ENCODE results near the gene HMCES. TPM values are rescaled to one million over a fixed set of nuclear protein-coding genes. Genes with fewer than 3 reads are reported as not detected.

The HMCES gene
- total and polyA plus RNA-seq, 2 of the 13 experiments (the other 11 are each of a cell fraction or from before 2014, with no cell fraction given): 16.1 to 37.5 TPM

- TF ChIP-seq ZNF850 (CRISPR knock-in tag; conservative IDR thresholded peaks at IDR 0.05) (no peak), NCOR1 (IDR thresholded peaks at IDR 0.05; ENCODE audit: borderline replicate concordance, low read length) (no peak; the same call in 1 of the 2 replicates), ZFAT (CRISPR knock-in tag; conservative IDR thresholded peaks at IDR 0.05) (0 out of 2 replicates have a peak, but pooled peaks have one; percentile 20), JDP2 (CRISPR knock-in tag; IDR thresholded peaks at IDR 0.05; ENCODE audit: borderline replicate concordance) (no peak), HNRNPLL (IDR thresholded peaks at IDR 0.05; ENCODE audit: low read depth, low read length, poor library complexity, severe bottlenecking) (peak; percentile 18), SMAD1 (CRISPR knock-in tag; IDR thresholded peaks at IDR 0.05; ENCODE audit: borderline replicate concordance, low read depth) (no peak), JARID2 (CRISPR knock-in tag; IDR thresholded peaks at IDR 0.05; ENCODE audit: insufficient replicate concordance) (no peak), MATR3 (CRISPR knock-in tag; IDR thresholded peaks at IDR 0.05) (no peak), ZNF343 (CRISPR knock-in tag; IDR thresholded peaks at IDR 0.05) (no peak), SIX4 (CRISPR knock-in tag; IDR thresholded peaks at IDR 0.05) (0 out of 2 replicates have a peak, but pooled peaks have one; percentile 5), FOXK1 (CRISPR knock-in tag; IDR thresholded peaks at IDR 0.05; ENCODE audit: borderline replicate concordance, low read depth) (no peak), CC2D1A (CRISPR knock-in tag; IDR thresholded peaks at IDR 0.05) (no peak), ZKSCAN5 (CRISPR knock-in tag; IDR thresholded peaks at IDR 0.05) (peak; percentile 25; the same call in 1 of the 2 replicates), SOX13 (IDR thresholded peaks at IDR 0.05) (no peak), SOX13 (CRISPR knock-in tag; conservative IDR thresholded peaks at IDR 0.05 in 1 of 2, IDR thresholded peaks at IDR 0.05 in 1 of 2) (no peak), CHD2 (IDR thresholded peaks at IDR 0.05; ENCODE audit: low read depth, low read length) (peak; percentile 66), ZNF644 (CRISPR knock-in tag; IDR thresholded peaks at IDR 0.05; ENCODE audit: low read depth) (no peak), SNAPC5 (CRISPR knock-in tag; IDR thresholded peaks at IDR 0.05; ENCODE audit: borderline replicate concordance) (no peak), FOXC1 (CRISPR knock-in tag; IDR thresholded peaks at IDR 0.05; ENCODE audit: borderline replicate concordance) (0 out of 2 replicates have a peak, but pooled peaks have one; percentile 37), DMAP1 (CRISPR knock-in tag; IDR thresholded peaks at IDR 0.05) (peak; percentile 26; the same call in 1 of the 2 replicates), ZNF510 (CRISPR knock-in tag; IDR thresholded peaks at IDR 0.05; ENCODE audit: low read depth) (no peak), ZNF782 (CRISPR knock-in tag; IDR thresholded peaks at IDR 0.05; ENCODE audit: borderline replicate concordance) (0 out of 2 replicates have a peak, but pooled peaks have one; percentile 16), ISL2 (CRISPR knock-in tag; IDR thresholded peaks at IDR 0.05) (0 out of 2 replicates have a peak, but pooled peaks have one; percentile 18)
- TF ChIP-seq, protein P1, sequence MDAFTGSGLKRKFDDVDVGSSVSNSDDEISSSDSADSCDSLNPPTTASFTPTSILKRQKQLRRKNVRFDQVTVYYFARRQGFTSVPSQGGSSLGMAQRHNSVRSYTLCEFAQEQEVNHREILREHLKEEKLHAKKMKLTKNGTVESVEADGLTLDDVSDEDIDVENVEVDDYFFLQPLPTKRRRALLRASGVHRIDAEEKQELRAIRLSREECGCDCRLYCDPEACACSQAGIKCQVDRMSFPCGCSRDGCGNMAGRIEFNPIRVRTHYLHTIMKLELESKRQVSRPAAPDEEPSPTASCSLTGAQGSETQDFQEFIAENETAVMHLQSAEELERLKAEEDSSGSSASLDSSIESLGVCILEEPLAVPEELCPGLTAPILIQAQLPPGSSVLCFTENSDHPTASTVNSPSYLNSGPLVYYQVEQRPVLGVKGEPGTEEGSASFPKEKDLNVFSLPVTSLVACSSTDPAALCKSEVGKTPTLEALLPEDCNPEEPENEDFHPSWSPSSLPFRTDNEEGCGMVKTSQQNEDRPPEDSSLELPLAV (CRISPR knock-in tag; conservative IDR thresholded peaks at IDR 0.05; ENCODE audit: low read depth): no peak
- TF ChIP-seq, protein P2, sequence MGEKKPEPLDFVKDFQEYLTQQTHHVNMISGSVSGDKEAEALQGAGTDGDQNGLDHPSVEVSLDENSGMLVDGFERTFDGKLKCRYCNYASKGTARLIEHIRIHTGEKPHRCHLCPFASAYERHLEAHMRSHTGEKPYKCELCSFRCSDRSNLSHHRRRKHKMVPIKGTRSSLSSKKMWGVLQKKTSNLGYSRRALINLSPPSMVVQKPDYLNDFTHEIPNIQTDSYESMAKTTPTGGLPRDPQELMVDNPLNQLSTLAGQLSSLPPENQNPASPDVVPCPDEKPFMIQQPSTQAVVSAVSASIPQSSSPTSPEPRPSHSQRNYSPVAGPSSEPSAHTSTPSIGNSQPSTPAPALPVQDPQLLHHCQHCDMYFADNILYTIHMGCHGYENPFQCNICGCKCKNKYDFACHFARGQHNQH (CRISPR knock-in tag; IDR thresholded peaks at IDR 0.05): 0 out of 2 replicates have a peak, but pooled peaks have one; percentile 33
- TF ChIP-seq, protein P3, sequence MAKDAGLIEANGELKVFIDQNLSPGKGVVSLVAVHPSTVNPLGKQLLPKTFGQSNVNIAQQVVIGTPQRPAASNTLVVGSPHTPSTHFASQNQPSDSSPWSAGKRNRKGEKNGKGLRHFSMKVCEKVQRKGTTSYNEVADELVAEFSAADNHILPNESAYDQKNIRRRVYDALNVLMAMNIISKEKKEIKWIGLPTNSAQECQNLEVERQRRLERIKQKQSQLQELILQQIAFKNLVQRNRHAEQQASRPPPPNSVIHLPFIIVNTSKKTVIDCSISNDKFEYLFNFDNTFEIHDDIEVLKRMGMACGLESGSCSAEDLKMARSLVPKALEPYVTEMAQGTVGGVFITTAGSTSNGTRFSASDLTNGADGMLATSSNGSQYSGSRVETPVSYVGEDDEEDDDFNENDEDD (CRISPR knock-in tag; IDR thresholded peaks at IDR 0.05; ENCODE audit: borderline replicate concordance): no peak
These were observed 566 bp downstream of the HMCES start (continued) for GRCh38 chr3:129278966-129279906.
